CD4-positive, CD25-positive, alpha-beta regulatory T cell (primary cell): ENCODE data around the gene KIF24. TPM values are rescaled to one million over a fixed set of nuclear protein-coding genes. Genes with fewer than 3 reads are reported as not detected.

Experiments used
- ATAC-seq, 2 donors: fragments of 150-1000 bp; cut with Tn5 transposase; one replicate each; pipeline ENCODE4 v1.10.0; 2021; ENCODE audit warnings: low read depth in 2 of 2, moderate number of reproducible peaks in 2 of 2, moderate library complexity in 1 of 2
- DNase-seq, 3 donors: peaks; one replicate each; pipeline versions ENCODE4 v3.0.0 to v3.0.0-alpha.2; 2012 to 2022; ENCODE audit warnings: mixed read lengths in 1 of 3
- H3K27ac ChIP-seq: one replicate; pipeline ENCODE4 v1.7.0; 2013; ENCODE audit warnings: mild to moderate bottlenecking, low read length; ENCODE audit not compliant: insufficient read depth, poor library complexity, severe bottlenecking
- H3K27me3 ChIP-seq: one replicate; pipeline ENCODE4 v1.7.0; 2013; ENCODE audit warnings: low read length; ENCODE audit not compliant: control insufficient read depth, insufficient read depth
- H3K36me3 ChIP-seq: one replicate; pipeline ENCODE4 v1.7.0; 2013; ENCODE audit warnings: mild to moderate bottlenecking, low read length, moderate library complexity; ENCODE audit not compliant: control insufficient read depth, insufficient read depth
- H3K4me1 ChIP-seq: 2 replicates; pipeline ENCODE4 v1.7.0; 2013; ENCODE audit warnings: mild to moderate bottlenecking, low read length; ENCODE audit not compliant: insufficient read depth, control insufficient read depth, poor library complexity, severe bottlenecking
- H3K4me3 ChIP-seq: one replicate; pipeline ENCODE4 v1.7.0; 2013; ENCODE audit warnings: low read depth, mild to moderate bottlenecking, low read length, moderate library complexity
- H3K9me3 ChIP-seq, 2 experiments: 1 replicate in 1 of 2; 2 replicates in 1 of 2; pipeline ENCODE4 v1.7.0; 2013; ENCODE audit warnings: low read length in 2 of 2, mild to moderate bottlenecking in 1 of 2, moderate library complexity in 1 of 2; ENCODE audit not compliant: control insufficient read depth in 2 of 2
- H3K27ac Mint-ChIP-seq, 3 donors: one replicate each; pipeline ENCODE4 v1.8.0; 2020 to 2022; ENCODE audit warnings: mild to moderate bottlenecking in 3 of 3, mixed read lengths in 3 of 3, moderate library complexity in 2 of 3
- H3K27me3 Mint-ChIP-seq: one replicate; pipeline ENCODE4 v1.8.0; 2022; ENCODE audit warnings: mild to moderate bottlenecking, mixed read lengths
- H3K36me3 Mint-ChIP-seq: one replicate; pipeline ENCODE4 v1.8.0; 2020; ENCODE audit warnings: mixed read lengths
- H3K4me1 Mint-ChIP-seq, 4 donors: one replicate each; pipeline ENCODE4 v1.8.0; 2020 to 2022; ENCODE audit warnings: mixed read lengths in 4 of 4, mild to moderate bottlenecking in 1 of 4
- H3K4me3 Mint-ChIP-seq, 4 donors: one replicate each; pipeline ENCODE4 v1.8.0; 2020 to 2022; ENCODE audit warnings: mild to moderate bottlenecking in 4 of 4, mixed read lengths in 4 of 4, moderate library complexity in 3 of 4
- H3K9me3 Mint-ChIP-seq, 7 donors: one replicate each; pipeline ENCODE4 v1.8.0; 2020 to 2022; ENCODE audit warnings: mixed read lengths in 7 of 7, mild to moderate bottlenecking in 3 of 7, moderate library complexity in 2 of 7
- polyA plus RNA-seq, 4 donors: library from polyadenylated mRNA; unstranded; fragments of 300-500 nt; fragmentation: Illumina TruSeq; gene quantifications; one replicate each; pipeline ENCODE4 v1.2.3, GENCODE V29; 2021
- total RNA-seq: library from RNA; stranded (reverse); gene quantifications from one replicate; pipeline ENCODE4 v1.2.3, GENCODE V29; 2022

Gene KIF24
- total and polyA plus RNA-seq, 5 donors from 2014 or later: 0.21 to 0.25 TPM; not detected in 3

GRCh38 chr9:34374905-34375552 is 46.0 kb upstream of the KIF24 start:
- no peak for ATAC-seq
- H3K4me3 Mint-ChIP-seq: peak overlapping the region in 3 of 4 donors; percentile 88 to 95 (median 94)
- Histone ChIP-seq H3K4me3 (no peak overlapping the region), H3K4me1 (peaks cover 30% of the 10 kb centered on the region), H3K27ac (no peak overlapping the region), H3K9me3 (no peaks in the 10 kb centered on the region), H3K27me3 (no peaks in the 10 kb centered on the region), H3K36me3 (no peaks in the 10 kb centered on the region)
- DNase-seq: no peak
- H3K4me1 Mint-ChIP-seq: peaks cover 8 to 46% (median 20%) of the 10 kb centered on the region in 4 donors
- H3K36me3 Mint-ChIP-seq: peaks cover 5% of the 10 kb centered on the region
- peak overlapping the region in 1 of 3 donors; percentile 77 for H3K27ac Mint-ChIP-seq
- H3K9me3 Mint-ChIP-seq: peaks cover 0 to 2% (median 0%) of the 10 kb centered on the region in 7 donors
- no peaks in the 10 kb centered on the region for H3K27me3 Mint-ChIP-seq

GRCh38 chr9:34374339-34374738 is 45.3 kb upstream of the KIF24 start:
- Mint-ChIP-seq H3K27ac (peak overlapping the region in 1 of 3 donors; percentile 63), H3K4me1 (peaks cover 7 to 39% (median 15%) of the 10 kb centered on the region in 4 donors), H3K36me3 (peaks cover 5% of the 10 kb centered on the region), H3K4me3 (peak overlapping the region in 1 of 4 donors; percentile 44), H3K9me3 (peaks cover 0 to 2% (median 0%) of the 10 kb centered on the region in 7 donors), H3K27me3 (no peaks in the 10 kb centered on the region)
- no peaks in the 10 kb centered on the region for H3K36me3 ChIP-seq
- no peaks in the 10 kb centered on the region for H3K9me3 ChIP-seq
- peaks cover 23% of the 10 kb centered on the region for H3K4me1 ChIP-seq
- no peak overlapping the region for H3K4me3 ChIP-seq
- no peak overlapping the region for H3K27ac ChIP-seq
- no peaks in the 10 kb centered on the region for H3K27me3 ChIP-seq
- DNase-seq (no peak), ATAC-seq (no peak)

- peaks cover 4 to 33% (median 12%) of the 10 kb centered on the region in 4 donors for H3K4me1 Mint-ChIP-seq
- ATAC-seq (no peak), DNase-seq (no peak)
- H3K36me3 Mint-ChIP-seq: peaks cover 7% of the 10 kb centered on the region
- H3K27ac ChIP-seq: no peak overlapping the region
- no peak overlapping the region for H3K4me3 ChIP-seq
- no peaks in the 10 kb centered on the region for H3K9me3 ChIP-seq
- H3K27ac Mint-ChIP-seq: peak overlapping the region in 2 of 3 donors; percentile 26 to 50
- no peaks in the 10 kb centered on the region for H3K36me3 ChIP-seq
- H3K27me3 ChIP-seq: no peaks in the 10 kb centered on the region
- no peaks in the 10 kb centered on the region for H3K27me3 Mint-ChIP-seq
- peak overlapping the region in 1 of 4 donors; percentile 44 for H3K4me3 Mint-ChIP-seq
- H3K9me3 Mint-ChIP-seq: peaks cover 0 to 2% (median 0%) of the 10 kb centered on the region in 7 donors
- H3K4me1 ChIP-seq: peaks cover 20% of the 10 kb centered on the region
These were observed 44.7 kb upstream of the KIF24 start for GRCh38 chr9:34373749-34374148.

- no peaks in the 10 kb centered on the region for H3K27me3 ChIP-seq
- H3K4me1 ChIP-seq: peaks cover 16% of the 10 kb centered on the region
- H3K36me3 Mint-ChIP-seq: peaks cover 10% of the 10 kb centered on the region
- peak overlapping the region in 2 of 4 donors; percentile 43 to 52 for H3K4me3 Mint-ChIP-seq
- no peak for DNase-seq
- H3K9me3 Mint-ChIP-seq: peaks cover 0 to 2% (median 0%) of the 10 kb centered on the region in 7 donors
- H3K27me3 Mint-ChIP-seq: no peaks in the 10 kb centered on the region
- no peaks in the 10 kb centered on the region for H3K9me3 ChIP-seq
- no peak overlapping the region for H3K4me3 ChIP-seq
- no peak for ATAC-seq
- H3K4me1 Mint-ChIP-seq: peaks cover 4 to 33% (median 12%) of the 10 kb centered on the region in 4 donors
- no peaks in the 10 kb centered on the region for H3K36me3 ChIP-seq
- no peak overlapping the region for H3K27ac ChIP-seq
- H3K27ac Mint-ChIP-seq: no peak overlapping the region
These were observed 43.5 kb upstream of the KIF24 start for GRCh38 chr9:34372467-34373011.

GRCh38 chr9:34371886-34372466 is 42.9 kb upstream of the KIF24 start:
- DNase-seq (no peak), ATAC-seq (no peak)
- Mint-ChIP-seq H3K36me3 (peaks cover 10% of the 10 kb centered on the region), H3K27ac (no peak overlapping the region), H3K9me3 (peaks cover 0 to 2% (median 0%) of the 10 kb centered on the region in 7 donors), H3K4me1 (peaks cover 4 to 31% (median 11%) of the 10 kb centered on the region in 4 donors), H3K27me3 (no peaks in the 10 kb centered on the region), H3K4me3 (no peak overlapping the region)
- no peaks in the 10 kb centered on the region for H3K27me3 ChIP-seq
- no peak overlapping the region for H3K4me3 ChIP-seq
- no peaks in the 10 kb centered on the region for H3K9me3 ChIP-seq
- H3K27ac ChIP-seq: no peak overlapping the region
- no peaks in the 10 kb centered on the region for H3K36me3 ChIP-seq
- peaks cover 11% of the 10 kb centered on the region for H3K4me1 ChIP-seq

- DNase-seq (peak in 1 of 3 donors; percentile 30), ATAC-seq (peak; percentile 26 to 48)
- Mint-ChIP-seq H3K27me3 (no peaks in the 10 kb centered on the region), H3K4me1 (peaks cover 4 to 27% (median 8%) of the 10 kb centered on the region in 4 donors), H3K36me3 (peaks cover 10% of the 10 kb centered on the region), H3K27ac (peak overlapping the region in 1 of 3 donors; percentile 55), H3K4me3 (peak overlapping the region in 3 of 4 donors; percentile 33 to 82 (median 70)), H3K9me3 (peaks cover 0 to 2% (median 0%) of the 10 kb centered on the region in 7 donors)
- Histone ChIP-seq H3K27me3 (no peaks in the 10 kb centered on the region), H3K9me3 (no peaks in the 10 kb centered on the region), H3K4me3 (no peak overlapping the region), H3K4me1 (peaks cover 6% of the 10 kb centered on the region), H3K27ac (no peak overlapping the region), H3K36me3 (no peaks in the 10 kb centered on the region)
These were observed 42.2 kb upstream of the KIF24 start for GRCh38 chr9:34370970-34371880.

- Histone ChIP-seq H3K4me1 (no peaks in the 10 kb centered on the region), H3K4me3 (no peak overlapping the region), H3K9me3 (no peaks in the 10 kb centered on the region), H3K36me3 (no peaks in the 10 kb centered on the region), H3K27ac (no peak overlapping the region), H3K27me3 (no peaks in the 10 kb centered on the region)
- Mint-ChIP-seq H3K27ac (peak overlapping the region in 2 of 3 donors; percentile 38 to 55), H3K36me3 (peaks cover 10% of the 10 kb centered on the region), H3K9me3 (peaks cover 0 to 2% (median 0%) of the 10 kb centered on the region in 7 donors), H3K4me3 (peak overlapping the region in 2 of 4 donors; percentile 70 to 82), H3K4me1 (peaks cover 2 to 19% (median 4%) of the 10 kb centered on the region in 4 donors), H3K27me3 (no peaks in the 10 kb centered on the region)
- DNase-seq (no peak), ATAC-seq (no peak)
These were observed 41.4 kb upstream of the KIF24 start for GRCh38 chr9:34370335-34370969.
